GM12873 (cell line): ENCODE data around the gene PRDM15.

ENCODE experiments used
- CTCF ChIP-seq: IDR thresholded peaks from 2 replicates; pipeline ENCODE4 v1.5.1; 2012; ENCODE audit warnings: low read depth, mild to moderate bottlenecking, moderate library complexity, low read length, control low read depth; ENCODE audit not compliant: insufficient read depth; ENCODE audit errors: missing control alignments

The PRDM15 gene

GRCh38 chr21:41845310-41846032, 33.7 kb downstream of the PRDM15 start:
- TF ChIP-seq CTCF = no peak

GRCh38 chr21:41843584-41843983, 35.6 kb downstream of the PRDM15 start:
- TF ChIP-seq CTCF = no peak

DNA sequence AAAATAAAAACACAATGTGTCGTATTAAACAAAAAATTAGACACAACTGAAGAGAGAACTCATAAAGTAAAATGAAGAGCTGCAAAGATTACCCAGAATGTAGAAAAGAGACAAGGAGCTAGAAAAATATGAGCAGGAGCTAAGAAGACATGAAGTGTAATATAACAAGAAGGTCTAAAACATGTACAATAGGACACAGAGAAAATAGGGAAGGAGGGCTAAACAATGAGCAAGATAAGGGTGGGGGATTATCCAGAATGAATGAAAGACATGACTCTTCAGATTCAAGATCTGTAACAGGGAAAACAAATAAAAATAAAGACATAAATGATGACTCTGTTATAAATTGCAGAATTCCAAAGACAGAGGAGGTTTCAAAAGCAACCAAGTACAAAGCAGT, 38.3 kb downstream of the PRDM15 start:
- no peak for TF ChIP-seq CTCF

DNA sequence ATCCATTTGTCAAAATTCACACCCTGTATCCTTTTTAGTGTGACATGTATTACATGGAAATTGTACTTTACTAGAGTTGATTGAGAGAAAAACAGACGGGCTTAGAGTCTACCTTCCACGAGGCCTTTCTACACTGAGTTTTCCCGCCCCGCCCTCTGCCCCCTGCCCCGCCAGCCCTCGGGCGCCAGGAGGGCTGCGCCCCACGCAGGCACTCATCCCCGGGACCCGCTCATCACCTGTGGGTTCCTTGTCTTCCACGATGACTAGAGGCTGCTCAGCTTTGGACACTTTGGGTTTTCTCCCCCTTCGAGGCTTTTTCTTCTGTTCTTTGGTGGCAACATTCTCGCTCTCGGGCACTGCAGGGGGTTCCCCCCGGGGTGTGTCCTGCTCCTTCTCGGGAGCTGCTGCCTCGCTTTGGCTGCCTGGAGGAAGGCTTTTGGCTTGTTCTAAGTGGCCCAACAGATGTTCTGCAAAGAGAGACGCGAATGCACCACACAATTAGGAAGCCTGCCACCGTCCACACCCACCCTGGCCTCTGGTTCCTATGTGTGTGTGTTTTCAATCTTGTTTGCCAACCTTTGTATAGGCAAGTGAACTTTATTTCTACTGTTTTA, 39.6 kb downstream of the PRDM15 start:
- TF ChIP-seq CTCF = no peak

GRCh38 chr21:41837756-41838297, 41.3 kb downstream of the PRDM15 start:
- TF ChIP-seq CTCF = no peak

DNA sequence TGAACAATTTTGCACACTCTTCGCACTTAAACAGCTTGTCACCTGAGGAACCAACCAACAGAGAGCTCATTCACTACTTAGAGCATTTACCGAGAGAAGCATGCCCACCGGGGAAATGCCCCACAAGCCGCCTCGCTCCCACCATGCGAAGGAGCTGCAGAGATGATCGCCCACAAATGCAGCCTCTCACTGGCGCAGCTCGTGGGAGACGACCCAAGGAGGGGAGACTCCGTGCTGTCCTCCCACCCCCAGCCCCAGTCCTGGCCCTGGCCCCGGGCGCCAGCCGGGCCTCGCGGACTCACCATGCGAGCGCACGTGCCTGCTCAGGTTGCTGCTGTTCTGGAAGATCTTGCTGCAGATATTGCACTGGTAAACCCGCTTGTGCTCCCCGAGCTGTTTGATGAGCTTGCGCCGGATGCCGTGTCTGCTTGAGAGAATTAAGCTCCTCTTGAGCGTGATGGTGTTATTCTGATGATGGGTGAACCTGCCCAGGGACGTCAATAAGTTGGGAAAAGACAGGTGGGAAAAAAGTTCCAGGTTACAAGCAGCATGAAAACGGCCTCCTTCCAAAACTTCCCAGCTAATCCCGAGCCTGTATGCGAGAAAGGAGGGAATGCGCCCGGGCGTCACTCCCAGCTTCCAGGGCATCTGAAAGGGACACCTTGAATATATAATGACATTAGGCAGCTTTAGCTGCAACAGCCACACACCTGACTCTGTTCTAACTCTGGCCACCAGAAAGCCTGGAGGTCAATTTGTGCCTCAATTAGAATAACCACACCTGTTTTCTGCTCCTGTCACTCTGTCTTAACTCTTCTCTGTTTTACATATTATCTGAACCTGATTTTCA, 42.8 kb downstream of the PRDM15 start:
- TF ChIP-seq CTCF = no peak

- TF ChIP-seq CTCF = no peak
Observed at GRCh38 chr21:41835711-41836154, 43.4 kb downstream of the PRDM15 start.
